NCI-H460 (cell line): ENCODE results near the gene USP14. TPM values are rescaled to one million over a fixed set of nuclear protein-coding genes. Genes with fewer than 3 reads are reported as not detected.

Source experiments
- DNase-seq: peaks from one replicate; pipeline ENCODE4 v3.0.0-alpha.2; 2016; ENCODE audit warnings: low read depth; ENCODE audit errors: extremely low read depth
- small RNA-seq, 2 experiments: library from RNA; depleted of rRNA; stranded (forward); fragments of <200 nt; gene quantifications; one replicate each; pipeline ENCODE3, GENCODE V24; 2014
- total RNA-seq: library from RNA; depleted of rRNA; stranded (reverse); fragments of >200 nt; shearing (Covaris generic); gene quantifications from 2 replicates; pipeline ENCODE4 v1.2.3, GENCODE V29; 2014; rRNA removed

USP14 gene
- total RNA-seq, 1 experiment from 2014 or later, result 15.2 TPM

DNA sequence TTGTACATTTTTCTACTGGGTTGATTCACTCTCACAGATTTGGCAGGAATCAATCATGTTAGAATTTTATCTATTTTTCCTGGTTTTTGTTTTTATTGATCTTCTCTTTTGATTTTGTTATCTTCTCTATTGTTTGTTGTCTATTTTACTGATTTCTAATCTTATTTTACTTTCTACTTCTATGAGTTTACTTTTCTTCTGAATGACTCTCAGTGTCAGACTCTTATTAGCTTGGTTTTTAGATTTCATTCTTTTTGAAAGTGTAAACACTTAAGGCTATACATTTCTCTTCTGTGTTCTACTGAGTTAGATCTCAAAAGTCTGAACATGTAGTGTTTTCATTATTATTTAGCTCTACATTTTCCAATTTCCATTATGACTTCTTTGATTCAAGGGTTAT is 62.4 kb downstream of the USP14 start:
- DNase-seq, result no peak

DNA sequence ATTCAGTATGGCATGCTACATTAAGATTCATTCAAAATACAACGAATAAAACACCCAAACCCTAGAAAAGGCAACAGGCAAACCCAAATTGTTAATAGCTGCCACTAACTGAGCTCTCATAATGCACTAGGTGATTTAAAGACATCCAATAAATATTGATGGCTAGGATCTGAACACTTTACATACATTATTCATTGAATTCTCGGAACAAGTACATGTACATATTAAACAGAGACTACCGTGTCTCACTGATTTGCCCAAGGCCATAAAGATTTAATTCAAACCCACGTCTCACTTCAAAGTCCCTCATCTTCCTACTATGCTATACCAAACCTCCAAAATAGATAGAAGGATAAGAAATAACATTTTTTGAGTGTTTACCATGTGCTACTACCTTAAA is 67.4 kb downstream of the USP14 start:
- DNase-seq, result no peak

DNA sequence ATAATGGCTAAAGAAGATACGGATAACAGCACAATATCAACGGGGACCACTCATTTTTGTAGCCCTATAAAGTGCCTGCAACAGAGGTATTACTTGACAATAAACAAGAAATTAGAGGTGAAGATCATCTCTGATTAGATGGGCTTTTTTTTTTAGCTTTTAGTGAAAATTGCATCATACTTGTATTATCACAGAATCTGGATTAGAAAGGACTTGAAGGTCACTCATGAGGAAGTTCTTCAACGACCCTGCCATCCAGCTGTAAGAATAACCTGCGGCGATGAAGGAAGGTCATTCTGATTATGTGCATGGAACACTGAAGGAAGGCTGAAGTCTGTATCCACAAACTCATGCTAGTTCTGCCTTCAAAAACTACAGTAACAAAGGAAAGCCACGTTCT is 69.0 kb downstream of the USP14 start:
- no peak for DNase-seq

DNA sequence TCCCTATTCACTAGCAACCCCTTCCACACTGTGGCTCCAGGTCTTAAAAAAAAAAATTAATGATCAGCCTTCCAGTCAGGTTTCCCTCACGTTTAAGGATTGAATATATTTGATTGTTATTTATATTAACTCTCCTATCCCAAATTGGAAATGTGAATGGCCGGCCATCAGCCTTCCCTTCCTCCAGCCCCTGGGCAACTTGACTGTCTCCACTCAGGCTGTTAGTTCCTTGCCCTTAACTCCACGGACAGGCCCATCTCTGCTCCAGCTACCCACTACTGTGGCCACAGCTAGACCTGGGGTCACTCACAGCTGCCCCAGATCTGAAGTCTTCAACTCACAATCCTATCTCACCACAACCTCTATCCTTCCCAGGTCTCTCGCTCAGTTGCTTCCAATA is 69.5 kb downstream of the USP14 start:
- no peak for DNase-seq

- no peak for DNase-seq
These were observed 70.2 kb downstream of the USP14 start for GRCh38 chr18:228586-228985.

DNA sequence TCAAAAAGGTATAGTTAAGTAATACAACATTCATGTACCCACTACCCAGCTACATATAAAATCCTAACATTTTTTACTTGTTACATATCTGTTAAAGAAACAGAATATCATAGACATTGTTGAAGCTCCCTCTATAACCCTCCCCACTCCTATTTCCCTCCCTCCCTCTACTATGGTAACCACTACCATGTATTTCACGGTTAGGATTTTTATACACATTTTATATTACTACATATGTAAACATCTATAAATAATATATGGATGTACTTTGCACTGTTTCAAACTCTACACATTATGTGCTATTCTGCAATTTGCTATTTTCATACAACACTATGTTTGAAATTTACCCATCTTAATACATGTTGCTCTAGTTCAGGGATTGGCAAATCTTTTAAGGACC is 73.2 kb downstream of the USP14 start:
- DNase-seq, result no peak

GRCh38 chr18:240175-240574 is 81.8 kb downstream of the USP14 start:
- no peak for DNase-seq

DNA sequence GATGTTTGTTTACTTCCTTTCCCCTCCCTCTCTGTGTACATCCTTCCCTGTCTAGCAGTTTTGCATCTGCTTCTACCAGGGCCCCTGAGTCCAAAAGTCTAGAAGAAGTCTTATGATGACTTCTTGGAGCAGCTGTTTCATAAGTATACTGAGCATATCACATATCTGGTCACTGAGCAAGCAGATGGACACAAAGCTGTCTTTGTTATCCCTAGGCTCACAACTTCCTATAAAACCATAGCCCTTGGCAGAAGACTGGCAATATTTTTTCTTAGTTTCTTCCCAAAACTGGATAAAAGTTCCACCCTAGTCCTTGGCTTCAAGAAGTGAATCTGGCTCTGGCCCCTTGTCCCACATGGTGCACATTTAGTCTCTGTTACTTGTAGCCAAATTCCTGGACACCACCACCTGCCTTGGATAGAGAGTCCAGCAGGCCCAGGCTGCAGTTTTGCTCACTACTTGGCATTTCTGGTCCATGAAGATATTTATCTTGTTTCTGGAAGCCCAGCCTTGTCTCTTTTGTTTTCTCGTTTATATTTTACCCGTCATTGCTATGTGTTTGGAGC is 87.0 kb downstream of the USP14 start:
- no peak for DNase-seq

- DNase-seq, result no peak
These were observed 89.7 kb downstream of the USP14 start for GRCh38 chr18:248053-248452.

DNA sequence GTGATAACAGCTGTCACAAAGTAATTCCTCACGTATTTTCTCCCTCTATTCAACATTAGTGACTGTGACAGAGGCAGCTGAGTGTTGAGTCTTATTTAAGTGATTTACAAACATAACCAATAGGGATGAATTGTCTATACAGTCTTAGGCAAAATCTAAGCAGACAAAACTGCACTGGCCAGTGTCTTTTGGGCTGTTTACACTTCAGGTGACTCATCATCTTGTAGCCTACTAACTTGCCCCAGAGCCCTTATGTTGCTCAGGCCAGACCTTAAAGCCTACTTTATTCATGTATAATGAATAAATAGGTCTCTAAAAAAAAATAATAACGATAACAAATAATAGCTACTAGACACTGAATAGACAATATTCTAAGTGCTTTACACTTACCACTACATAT is 92.3 kb downstream of the USP14 start:
- DNase-seq, result no peak

GRCh38 chr18:251572-251971 is 93.2 kb downstream of the USP14 start:
- DNase-seq, result no peak

GRCh38 chr18:253121-253520 is 94.8 kb downstream of the USP14 start:
- no peak for DNase-seq

- no peak for DNase-seq
These were observed 96.8 kb downstream of the USP14 start for GRCh38 chr18:255171-255570.

DNA sequence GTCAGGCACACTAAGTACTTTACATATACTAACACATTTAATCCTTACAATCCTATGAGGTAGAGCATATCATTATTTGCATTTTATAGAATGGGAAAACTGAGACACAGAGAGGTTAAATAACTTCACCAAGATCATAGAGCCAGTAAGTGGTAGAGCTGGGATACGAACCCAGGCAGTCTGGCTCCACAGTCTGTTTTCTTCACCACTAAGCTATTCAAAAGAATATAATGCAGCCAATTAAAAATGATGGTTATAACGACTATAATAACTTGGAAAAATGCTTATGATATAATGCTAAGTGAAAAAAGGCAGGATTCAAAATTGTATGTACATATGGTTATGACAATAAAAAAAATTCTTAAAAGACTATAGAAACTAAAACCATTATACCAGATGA is 102.2 kb downstream of the USP14 start:
- no peak for DNase-seq

GRCh38 chr18:261398-262073 is 103.2 kb downstream of the USP14 start:
- DNase-seq, result no peak

Small RNA genes lying within 50 kb of the gene (small RNA-seq; reads per million reads assigned to genes)
- 0 reads per million in 2 experiments for gene MIR8078

Other genes starting within 250 kb of the USP14 start
- 0.07 TPM in 1 of 2 replicates, not detected in the other for gene TUBB8B, start 108.9 kb upstream of the USP14 start, total RNA-seq
- gene THOC1, start 109.5 kb downstream of the USP14 start, total RNA-seq, result 43.0 and 55.6 TPM in 2 replicates